Measurements from ENCODE around the gene PUSL1.

GRCh38 chr1:1293263-1294249 lies 14.8 kb upstream of the PUSL1 start:
- TF ChIP-seq POLR2A (IDR thresholded peaks at IDR 0.05; ENCODE audit: low read length) = no peak
- no peak for TF ChIP-seq ZNF302 (CRISPR knock-in tag; IDR thresholded peaks at IDR 0.05)
- no peak for TF ChIP-seq BCL3 (IDR thresholded peaks at IDR 0.05)
- TF ChIP-seq REST (IDR thresholded peaks at IDR 0.05) = no peak
- TF ChIP-seq CTCF (IDR thresholded peaks at IDR 0.05) = no peak
- no peak for TF ChIP-seq MAFK (IDR thresholded peaks at IDR 0.05; ENCODE audit: partially characterized antibody)
- no peak for TF ChIP-seq RAD21 (conservative IDR thresholded peaks at IDR 0.05 in 1 of 2, IDR thresholded peaks at IDR 0.05 in 1 of 2)
- TF ChIP-seq CBX8 (IDR thresholded peaks at IDR 0.05) = no peak
- no peak for TF ChIP-seq HOXA7 (CRISPR knock-in tag; IDR thresholded peaks at IDR 0.05)
- TF ChIP-seq CEBPB (IDR thresholded peaks at IDR 0.05) = no peak
- TF ChIP-seq RFX5 (IDR thresholded peaks at IDR 0.05) = no peak
